Ureter (tissue), 1 donor: Measurements from ENCODE around the gene TAF10. TPM values are rescaled to one million over a fixed set of nuclear protein-coding genes. Genes with fewer than 3 reads are reported as not detected.

Experiments used
- DNase-seq: peaks from one replicate; pipeline ENCODE4 v3.0.0-alpha.2; 2020; ENCODE audit warnings: low spot score
- total RNA-seq: library from RNA; stranded (reverse); gene quantifications from one replicate; pipeline ENCODE4 v1.2.4, GENCODE V29; 2023
- donor health status: DM: yes; HTN: yes; CAD: no.

TAF10 gene
- 176 TPM for total RNA-seq

DNA sequence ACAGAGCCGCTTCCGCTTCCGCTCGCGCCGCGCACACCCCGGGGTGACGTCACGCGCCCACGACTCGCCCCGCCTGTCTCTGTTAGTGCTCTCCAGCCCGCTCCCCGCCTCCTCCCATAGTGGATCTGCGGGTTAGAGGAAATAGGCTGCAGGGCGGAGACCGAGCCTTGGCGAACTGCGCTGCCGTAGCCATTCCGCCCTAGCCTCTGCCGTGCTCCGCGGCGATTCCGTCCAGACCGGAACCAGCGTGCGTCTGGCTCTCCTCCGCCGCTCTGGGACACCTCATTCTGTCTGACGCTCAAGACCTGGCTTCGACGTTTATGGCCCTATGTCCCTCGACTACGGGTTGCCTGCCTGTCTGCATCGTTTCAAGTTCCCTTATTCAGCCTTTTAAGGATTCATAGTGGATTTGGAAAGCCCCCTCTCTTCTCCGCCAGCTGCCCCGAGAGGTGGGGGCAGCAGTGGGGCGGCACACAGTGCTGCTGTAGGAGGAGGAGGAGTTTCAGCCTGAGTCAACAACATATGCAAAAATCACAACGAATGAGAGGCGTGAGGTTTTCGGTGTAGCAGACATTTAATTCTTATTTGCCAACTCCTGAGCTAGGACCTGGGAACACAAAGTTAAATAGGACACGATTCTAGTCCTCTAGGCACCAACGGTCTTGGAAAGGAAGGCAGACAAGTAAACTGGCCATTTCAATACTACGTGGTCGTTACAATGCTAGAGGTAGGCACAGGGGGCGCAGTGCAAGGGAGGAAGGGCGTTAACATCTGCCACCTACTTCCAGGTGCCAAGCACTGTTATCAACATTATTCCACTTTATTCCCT lies at the start of gene TAF10:
TSS of gene TAF10 (minus strand) at position 4 of the 829 bp plus-strand sequence. CDS start 27 bp downstream, outside the sequence.
- peak; percentile 98 for DNase-seq

DNA sequence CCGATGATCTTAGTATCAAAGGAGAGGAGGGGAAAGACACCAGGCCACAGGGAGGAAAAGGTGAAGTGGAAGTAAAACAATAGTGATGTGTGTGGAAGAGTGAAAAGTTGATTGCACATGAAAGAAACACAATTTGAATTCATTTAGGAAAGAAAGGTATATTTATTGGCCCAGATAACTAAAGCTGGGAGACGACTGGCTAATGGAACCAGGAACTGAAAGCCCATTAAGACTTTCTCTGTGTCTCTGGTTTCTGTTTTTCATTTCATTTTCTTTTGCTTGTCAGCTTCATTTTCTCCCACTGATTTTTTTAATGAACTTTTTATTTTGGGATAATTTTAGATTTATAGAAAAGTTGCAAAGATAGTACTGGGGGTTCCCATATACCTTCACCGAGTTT lies 48.7 kb upstream of the TAF10 start:
- DNase-seq, result no peak

DNA sequence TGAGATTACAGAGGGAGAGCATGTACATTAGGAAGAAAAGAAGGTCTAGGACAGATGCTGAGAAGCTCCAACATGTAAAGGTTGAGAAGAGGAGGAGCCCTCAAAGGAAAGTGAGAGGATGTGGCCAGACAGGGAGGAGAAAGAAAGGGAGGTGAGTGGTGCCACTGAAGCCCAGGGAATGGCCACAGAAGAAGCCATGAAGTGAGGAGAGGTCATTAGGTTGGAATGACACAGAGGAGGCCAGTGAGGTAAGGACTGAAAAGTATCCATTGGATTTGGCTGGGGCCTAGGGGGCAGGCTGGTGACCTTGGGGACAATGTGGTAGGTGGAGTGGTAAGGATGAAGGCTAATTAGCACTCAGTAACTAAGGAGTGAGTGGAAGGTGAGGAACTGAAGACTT lies 46.6 kb upstream of the TAF10 start:
- DNase-seq, result no peak

GRCh38 chr11:6657346-6657745 lies 45.3 kb upstream of the TAF10 start:
- DNase-seq, result no peak

DNA sequence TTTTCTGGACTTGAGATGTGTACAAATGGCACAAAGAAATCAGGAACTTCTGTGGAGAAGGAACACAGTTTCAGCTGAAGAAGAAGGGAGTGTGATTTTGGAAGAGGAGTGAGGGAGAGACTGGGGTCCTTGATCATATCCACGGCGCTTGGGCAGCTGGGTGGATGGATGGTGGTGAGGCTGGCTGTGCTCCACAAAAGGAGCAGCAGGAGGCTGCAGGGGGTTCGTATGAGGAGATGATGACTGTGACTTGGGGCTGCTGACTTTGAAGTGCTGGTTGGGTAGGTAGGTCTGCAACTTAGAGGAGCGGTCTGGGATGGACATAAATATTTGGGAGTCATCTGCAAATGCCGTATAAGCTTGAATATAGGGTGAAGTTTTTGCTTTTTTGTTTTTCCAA lies 44.9 kb upstream of the TAF10 start:
- no peak for DNase-seq

DNA sequence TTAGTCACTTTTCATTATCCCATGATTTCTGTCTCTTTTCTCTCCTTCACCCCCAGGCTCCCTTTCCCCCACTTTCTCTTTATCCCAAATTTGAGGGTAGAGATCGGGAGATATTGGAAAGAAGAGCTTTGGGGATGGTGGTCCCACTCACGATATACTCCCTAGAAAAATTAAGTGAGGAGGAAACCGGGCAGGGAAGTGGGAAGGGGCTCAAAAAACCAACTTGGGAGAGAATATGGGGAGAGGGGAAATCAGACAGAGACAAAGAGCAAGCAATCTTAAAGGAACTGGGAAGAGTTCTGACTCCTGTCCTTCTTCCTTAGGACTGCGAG lies 44.5 kb upstream of the TAF10 start:
- no peak for DNase-seq

DNA sequence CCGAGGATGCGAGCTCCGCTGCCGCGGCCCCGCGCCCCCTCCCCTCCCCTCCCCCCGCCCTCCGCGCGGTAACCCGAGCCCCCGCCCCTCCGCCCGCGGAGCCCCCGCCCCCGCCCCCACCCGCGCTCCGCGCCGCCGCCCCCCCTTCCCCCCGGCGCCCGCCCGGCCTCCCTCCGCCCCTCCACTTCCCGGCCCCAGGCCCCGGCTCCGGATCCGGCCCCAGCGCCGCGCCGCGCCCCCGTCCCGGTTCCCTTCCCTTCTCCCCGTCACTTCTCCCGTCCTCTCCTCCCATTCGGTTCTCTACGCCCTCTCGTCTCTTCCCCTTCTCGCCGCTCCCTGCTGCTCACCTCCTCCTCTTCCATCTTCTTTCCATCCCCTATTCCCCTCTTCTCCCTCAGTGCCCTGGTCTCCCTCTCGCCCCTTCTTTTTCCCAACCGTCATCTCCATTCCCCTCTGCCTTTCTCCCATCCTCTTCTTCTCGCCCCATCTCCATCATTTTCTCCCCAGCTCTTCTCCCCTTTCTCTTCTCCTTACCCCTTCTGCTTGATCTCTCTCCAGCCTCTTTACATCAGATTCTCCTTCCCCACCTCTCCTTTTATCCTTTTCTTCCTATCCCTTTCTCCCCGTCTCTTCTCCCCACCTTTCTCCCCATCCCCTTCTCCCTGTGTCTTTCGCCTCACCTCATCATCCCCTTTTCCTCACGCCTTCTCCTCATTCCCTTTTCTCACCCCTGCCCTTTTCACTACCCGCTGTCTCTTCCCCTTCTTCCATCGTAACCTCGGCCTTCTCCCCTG lies 44.0 kb upstream of the TAF10 start, which contains the start of gene DCHS1:
TSS of gene DCHS1 (minus strand) at position 20 of the 794 bp plus-strand sequence. CDS start 14,196 bp downstream, outside the sequence.
- no peak for DNase-seq

- DNase-seq, result no peak
Measured at GRCh38 chr11:6655020-6655789, 43.2 kb upstream of the TAF10 start.

GRCh38 chr11:6654281-6655019 lies 42.4 kb upstream of the TAF10 start:
- DNase-seq, result no peak

DNA sequence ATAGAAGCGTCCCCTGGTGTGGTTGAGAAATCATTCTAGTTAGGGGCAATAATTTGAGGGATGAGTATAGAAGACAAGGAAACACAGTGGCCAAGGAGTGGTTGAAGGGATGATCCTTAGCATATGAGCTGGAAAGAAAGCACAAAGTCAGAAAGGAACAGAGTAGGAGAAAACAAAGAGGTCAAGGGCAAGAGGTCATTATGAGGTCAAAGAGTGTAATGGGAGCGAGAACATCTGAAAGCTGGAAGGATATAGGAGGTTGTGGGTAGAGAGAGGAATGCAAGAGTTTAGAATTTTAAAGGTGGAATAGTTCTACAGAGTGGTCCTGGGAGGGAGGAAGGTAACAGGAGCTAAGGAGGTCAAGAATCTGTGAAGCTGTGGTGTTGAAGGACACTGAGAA lies 41.6 kb upstream of the TAF10 start:
- no peak for DNase-seq

- DNase-seq, result no peak
Measured at GRCh38 chr11:6653097-6653496, 41.1 kb upstream of the TAF10 start.

DNA sequence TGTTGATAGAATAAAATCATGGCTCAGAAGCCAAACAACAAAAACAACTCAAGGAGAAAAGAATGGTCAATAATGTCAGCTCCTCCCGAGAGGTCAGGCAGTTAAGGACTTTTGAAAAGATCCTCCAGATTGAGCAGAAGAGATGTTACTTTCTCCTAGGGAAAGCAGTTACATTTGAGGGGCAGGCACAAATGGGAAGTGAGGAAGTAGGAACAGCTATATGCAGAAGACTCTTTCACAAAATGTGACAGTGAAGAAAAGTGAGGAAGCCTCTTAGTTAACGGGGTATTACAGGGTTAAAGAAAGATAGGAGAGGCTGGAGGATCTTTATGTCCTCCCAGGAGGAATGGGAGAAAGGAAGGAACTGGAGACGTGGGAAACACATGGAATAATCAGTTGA lies 40.2 kb upstream of the TAF10 start:
- no peak for DNase-seq

GRCh38 chr11:6650980-6651379 lies 39.0 kb upstream of the TAF10 start:
- DNase-seq, result no peak

DNA sequence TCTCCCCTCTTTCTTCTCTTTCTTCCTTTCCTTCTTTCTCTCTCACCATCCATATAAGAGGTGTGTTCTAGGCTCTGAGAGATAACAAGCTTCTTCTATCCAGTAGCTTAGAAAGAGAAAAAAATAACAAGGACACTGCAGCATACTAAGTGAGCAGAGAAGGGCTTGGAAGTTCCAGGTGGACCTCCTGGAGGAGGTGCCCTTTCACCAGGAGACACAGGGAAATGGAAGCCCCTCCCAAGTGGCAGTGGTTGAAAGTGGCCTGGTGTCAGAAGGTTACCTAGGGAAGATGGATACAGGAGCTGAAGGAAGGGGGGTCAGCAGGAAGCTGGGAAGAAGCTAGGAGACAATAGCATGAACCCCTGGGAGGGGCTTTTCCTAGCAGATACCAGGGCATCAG lies 38.1 kb upstream of the TAF10 start:
- no peak for DNase-seq

GRCh38 chr11:6648501-6648900 lies 36.5 kb upstream of the TAF10 start:
- DNase-seq, result no peak

- DNase-seq, result no peak
Measured at GRCh38 chr11:6647836-6648235, 35.8 kb upstream of the TAF10 start.

DNA sequence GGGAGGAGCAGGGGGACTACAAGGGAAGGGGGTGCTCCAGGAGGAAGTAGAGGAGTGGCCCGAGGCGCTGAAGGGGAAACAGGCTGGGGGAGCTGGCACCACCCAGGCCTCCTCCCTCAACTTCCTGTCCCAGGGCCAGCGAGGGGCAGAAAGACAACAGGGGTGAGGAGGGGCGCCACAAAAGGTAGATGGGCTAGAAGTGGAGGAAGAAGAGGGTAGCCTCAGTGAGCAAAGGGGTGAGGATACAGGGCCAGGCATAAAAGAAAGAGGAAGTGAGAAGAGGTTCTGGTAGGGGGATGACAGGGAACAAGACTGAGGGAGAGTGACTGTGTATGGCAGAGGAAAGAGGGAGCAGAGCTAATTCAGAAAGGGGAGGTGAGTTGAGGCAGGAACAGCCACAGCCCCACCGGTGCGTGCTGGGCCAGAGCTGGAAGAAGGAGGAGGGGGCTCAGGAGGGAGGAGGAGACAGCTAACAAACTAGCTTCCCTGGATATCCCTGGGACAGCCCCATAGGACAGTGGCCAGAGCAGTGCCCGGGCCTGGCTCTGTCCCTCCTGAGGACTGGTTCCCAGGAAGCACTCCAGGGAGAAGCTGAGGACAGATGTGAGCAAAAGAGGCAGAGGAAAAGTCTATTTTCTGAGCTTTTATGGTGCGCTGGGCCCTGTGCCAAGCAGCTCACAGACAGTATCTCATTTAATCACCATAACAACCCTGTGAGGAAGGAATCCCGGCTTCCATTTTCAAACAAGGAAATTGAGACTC lies 35.1 kb upstream of the TAF10 start:
- no peak for DNase-seq

DNA sequence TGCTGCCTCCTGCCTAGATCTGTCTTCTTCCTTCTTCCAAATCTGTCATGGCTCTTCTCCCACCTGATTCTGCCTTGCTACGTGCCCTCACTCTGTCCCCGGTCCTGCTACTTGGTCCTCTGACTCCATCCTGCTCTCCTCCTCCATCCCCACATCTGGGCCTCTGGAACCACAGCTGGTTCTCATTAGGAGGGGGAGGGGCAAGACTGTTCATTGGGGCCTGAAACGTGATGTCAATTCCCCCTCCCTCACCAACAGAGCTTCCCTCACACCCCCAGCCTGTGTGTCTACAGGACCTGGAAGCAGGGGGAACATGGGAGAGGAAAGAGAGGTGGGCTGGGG lies 34.5 kb upstream of the TAF10 start:
- no peak for DNase-seq

GRCh38 chr11:6646071-6646470 lies 34.1 kb upstream of the TAF10 start:
- DNase-seq, result no peak

DNA sequence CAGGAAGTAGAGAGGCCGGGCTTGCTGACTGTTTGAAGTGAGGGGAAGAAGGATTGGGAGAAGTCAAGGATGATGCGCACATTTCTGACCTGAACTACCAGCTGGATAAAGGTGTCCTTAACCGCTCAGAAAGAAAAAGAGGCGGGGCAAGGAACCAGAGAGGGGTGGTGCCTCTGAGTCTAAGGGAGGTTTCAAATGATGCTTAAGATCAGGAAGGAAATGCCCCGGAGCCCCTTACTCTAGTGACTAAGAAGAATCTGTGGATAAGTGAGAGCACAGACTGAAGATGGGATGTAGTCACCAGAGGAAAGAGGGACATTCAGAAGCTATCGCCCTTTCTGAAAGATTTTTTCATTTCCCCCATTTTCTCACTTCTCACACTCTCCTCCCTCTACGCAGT lies 30.9 kb upstream of the TAF10 start:
- no peak for DNase-seq
